Uterus (tissue), 4 donors: ENCODE measurements around the gene SLC39A2. TPM values are rescaled to one million over a fixed set of nuclear protein-coding genes. Genes with fewer than 3 reads are reported as not detected.
"Not testable (repeated sequence)": the region's sequence is repeated elsewhere in the genome, so short reads cannot be mapped to it uniquely, and the experiment has no call there.

Source experiments
- DNase-seq, 2 donors: peaks; one replicate each; pipeline ENCODE4 v3.0.0-alpha.2; 2019 to 2020
- H3K27ac ChIP-seq, 2 donors: fragments of 200-600 bp; sonication (generic); 1 replicate in 1 of 2; 2 replicates in 1 of 2; pipeline ENCODE4 v1.5.1; 2016 to 2018
- H3K27me3 ChIP-seq, 2 donors: fragments of 200-600 bp; sonication (generic); one replicate each; pipeline ENCODE4 v1.5.1; 2018 to 2019; ENCODE audit warnings: control low read depth in 1 of 2
- H3K36me3 ChIP-seq, 2 donors: fragments of 200-600 bp; sonication (generic); one replicate each; pipeline ENCODE4 v1.5.1; 2019; ENCODE audit warnings: control low read depth in 1 of 2
- H3K4me1 ChIP-seq, 2 donors: fragments of 200-600 bp; sonication (generic); one replicate each; pipeline ENCODE4 v1.5.1; 2018 to 2019; ENCODE audit warnings: control low read depth in 1 of 2
- H3K4me3 ChIP-seq, 2 donors: fragments of 200-600 bp; sonication (generic); 1 replicate in 1 of 2; 2 replicates in 1 of 2; pipeline ENCODE4 v1.5.1; 2018 to 2019; ENCODE audit warnings: mild to moderate bottlenecking in 1 of 2
- H3K9me3 ChIP-seq, 2 donors: fragments of 200-600 bp; sonication (generic); one replicate each; pipeline ENCODE4 v1.5.1; 2019; ENCODE audit warnings: control low read depth in 1 of 2
- CTCF ChIP-seq, 4 experiments: fragments of 200-600 bp in 2 of 4; fragments of 450-650 bp in 2 of 4; sonication (generic) in 2 of 4; IDR thresholded peaks; one replicate each; pipeline ENCODE4 v1.5.1; 2016 to 2019; ENCODE audit warnings: antibody characterized with exemption in 4 of 4, mild to moderate bottlenecking in 2 of 4, moderate library complexity in 1 of 4
- POLR2A ChIP-seq, 2 donors: fragments of 450-650 bp; IDR thresholded peaks; one replicate each; pipeline ENCODE4 v1.6.1; 2016; ENCODE audit warnings: antibody characterized with exemption in 2 of 2, mild to moderate bottlenecking in 1 of 2, moderate library complexity in 1 of 2
- intact Hi-C: fragments of 100-400 bp; cut with DNase I; formaldehyde crosslinking; loops from one replicate; pipeline ENCODE4 v1.15.1; 2023; ENCODE audit warnings: low total_unique reads
- total RNA-seq, 4 donors: library from RNA; depleted of rRNA in 3 of 4; stranded (reverse); fragments of >200 nt in 3 of 4; gene quantifications; one replicate each; pipeline versions ENCODE4 v1.1.0 to v1.2.4, GENCODE V29; 2014 to 2023
- donor health status: DM: yes; HTN: yes; CAD: no.

The SLC39A2 gene, protein sequence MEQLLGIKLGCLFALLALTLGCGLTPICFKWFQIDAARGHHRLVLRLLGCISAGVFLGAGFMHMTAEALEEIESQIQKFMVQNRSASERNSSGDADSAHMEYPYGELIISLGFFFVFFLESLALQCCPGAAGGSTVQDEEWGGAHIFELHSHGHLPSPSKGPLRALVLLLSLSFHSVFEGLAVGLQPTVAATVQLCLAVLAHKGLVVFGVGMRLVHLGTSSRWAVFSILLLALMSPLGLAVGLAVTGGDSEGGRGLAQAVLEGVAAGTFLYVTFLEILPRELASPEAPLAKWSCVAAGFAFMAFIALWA
- under 1 TPM in 2 of 4 donors, not detected in 2; 0.52 to 0.97 TPM for total RNA-seq

DNA sequence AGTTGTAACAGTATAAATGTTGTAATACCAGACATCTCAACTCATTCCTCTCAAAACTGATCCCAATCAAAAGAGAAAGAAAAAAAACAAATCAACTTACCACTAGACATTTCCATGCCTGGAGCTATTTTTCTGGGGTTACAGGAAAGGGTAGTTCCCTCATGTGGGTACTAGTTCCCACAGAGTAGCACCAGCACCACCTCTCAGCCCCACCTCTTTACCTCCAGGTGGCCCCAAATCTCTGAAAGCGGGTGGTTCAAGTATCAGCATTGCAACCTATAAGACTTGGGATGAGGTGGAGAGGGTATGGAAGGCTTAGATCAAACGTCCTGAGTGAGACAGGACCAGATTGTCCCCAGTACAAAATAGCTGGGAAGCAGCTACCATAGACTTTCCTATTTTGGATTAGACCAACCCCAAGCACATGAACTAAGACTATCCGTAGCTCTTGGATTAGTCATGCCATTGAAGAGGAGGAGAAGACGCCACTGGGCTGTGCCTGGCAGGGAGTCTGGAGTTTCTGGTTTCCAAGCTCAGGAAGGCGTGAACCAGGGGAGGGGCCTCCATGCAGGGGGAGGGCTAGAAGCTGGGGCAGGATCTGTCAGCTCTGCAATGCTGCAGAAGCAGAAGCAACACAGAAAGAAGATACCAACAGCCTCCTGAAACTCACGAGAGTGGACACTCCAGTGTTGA, at the start of gene SLC39A2:
TSS of gene SLC39A2 (plus strand) at position 620 of the 693 bp plus-strand sequence. CDS start 154 bp downstream, outside the sequence.
- no peak for TF ChIP-seq POLR2A (IDR thresholded peaks at IDR 0.05)
- TF ChIP-seq CTCF (IDR thresholded peaks at IDR 0.05) = no peak
- intact Hi-C loops = no loop called here

DNA sequence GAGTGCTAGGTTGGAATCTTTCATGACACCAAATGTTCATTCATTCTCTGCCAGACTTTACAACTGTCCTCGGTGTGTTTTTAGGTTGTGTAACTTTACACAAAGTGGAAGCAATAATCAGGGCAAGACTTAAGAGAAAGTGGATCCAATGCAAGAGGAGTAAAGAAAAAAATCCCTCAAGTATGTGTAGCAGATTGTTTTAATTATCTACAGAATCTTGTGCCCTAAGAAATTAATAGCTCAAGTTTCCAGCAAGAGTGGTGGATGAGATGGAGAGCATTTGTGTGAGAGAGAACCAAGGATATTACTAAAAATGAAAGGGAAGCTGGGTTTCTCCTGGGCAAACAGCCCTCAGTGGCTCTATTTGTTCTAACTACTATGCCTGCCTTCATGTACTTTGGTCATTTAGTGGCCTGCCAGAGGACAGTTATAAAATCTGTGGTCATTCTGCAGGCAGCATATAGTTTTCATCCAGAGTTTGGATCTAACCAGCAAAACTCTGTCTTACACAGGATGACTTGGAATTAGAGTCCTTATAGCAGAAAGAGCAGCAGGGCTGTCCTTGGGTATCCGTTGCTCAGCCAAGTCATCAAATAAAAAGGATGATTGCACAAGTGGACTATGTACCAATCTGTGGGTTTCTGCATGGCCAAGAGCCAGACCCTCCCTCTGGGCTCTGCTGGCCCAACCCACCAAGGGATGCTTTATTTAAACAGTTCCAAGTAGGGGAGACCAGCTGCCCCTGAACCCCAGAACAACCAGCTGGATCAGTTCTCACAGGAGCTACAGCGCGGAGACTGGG, 44.2 kb upstream of the SLC39A2 start, which contains the start of gene RNASE2:
TSS of gene RNASE2 (plus strand) at position 752 of the 802 bp plus-strand sequence. CDS start 285 bp downstream, outside the sequence.
- H3K4me1 ChIP-seq, H3K9me3 ChIP-seq, intact Hi-C loops, H3K36me3 ChIP-seq, H3K4me3 ChIP-seq, H3K27me3 ChIP-seq, DNase-seq, H3K27ac ChIP-seq: not testable (repeated sequence)

More for the DNA sequence above, at the start of gene SLC39A2:
- H3K27me3 ChIP-seq = no peaks in the 10 kb centered on the region
- no peak within 1 kb of the TSS for H3K27ac ChIP-seq
- no peak for DNase-seq
- H3K36me3 ChIP-seq = no peaks in the 10 kb centered on the region
- no peak within 1 kb of the TSS for H3K4me3 ChIP-seq
- no peaks in the 10 kb centered on the region for H3K9me3 ChIP-seq
- no peaks in the 10 kb centered on the region for H3K4me1 ChIP-seq

DNA sequence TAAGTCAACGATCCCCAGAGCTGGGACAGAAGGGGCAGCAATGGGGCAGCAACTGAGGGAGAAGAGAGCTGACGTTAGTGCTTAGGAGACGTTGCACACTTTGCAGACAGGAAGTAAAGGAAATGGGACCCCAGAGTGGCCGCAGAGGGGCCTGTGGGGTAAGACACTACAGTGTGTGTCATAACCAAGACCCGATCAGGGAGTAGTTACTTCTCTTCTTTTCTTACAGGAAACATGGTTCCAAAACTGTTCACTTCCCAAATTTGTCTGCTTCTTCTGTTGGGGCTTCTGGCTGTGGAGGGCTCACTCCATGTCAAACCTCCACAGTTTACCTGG, 43.6 kb upstream of the SLC39A2 start:
- H3K27ac ChIP-seq, intact Hi-C loops, H3K27me3 ChIP-seq: not testable (repeated sequence)

GRCh38 chr14:20956376-20956976, 42.6 kb upstream of the SLC39A2 start:
- Histone ChIP-seq H3K4me1 (no peaks in the 10 kb centered on the region), H3K27ac (no peak overlapping the region), H3K4me3 (no peak overlapping the region), H3K36me3 (no peaks in the 10 kb centered on the region), H3K27me3 (no peaks in the 10 kb centered on the region), H3K9me3 (no peaks in the 10 kb centered on the region)
- intact Hi-C loops = no loop called here
- TF ChIP-seq CTCF (IDR thresholded peaks at IDR 0.05) = no peak
- no peak for TF ChIP-seq POLR2A (IDR thresholded peaks at IDR 0.05)
- DNase-seq = no peak

More for the DNA sequence above, 43.6 kb upstream of the SLC39A2 start:
- not testable (repeated sequence) for H3K4me1 ChIP-seq, DNase-seq, H3K9me3 ChIP-seq, H3K4me3 ChIP-seq, H3K36me3 ChIP-seq

- H3K9me3 ChIP-seq, intact Hi-C loops, DNase-seq: not testable (repeated sequence)
Observed at GRCh38 chr14:20958946-20959345, 40.1 kb upstream of the SLC39A2 start.

DNA sequence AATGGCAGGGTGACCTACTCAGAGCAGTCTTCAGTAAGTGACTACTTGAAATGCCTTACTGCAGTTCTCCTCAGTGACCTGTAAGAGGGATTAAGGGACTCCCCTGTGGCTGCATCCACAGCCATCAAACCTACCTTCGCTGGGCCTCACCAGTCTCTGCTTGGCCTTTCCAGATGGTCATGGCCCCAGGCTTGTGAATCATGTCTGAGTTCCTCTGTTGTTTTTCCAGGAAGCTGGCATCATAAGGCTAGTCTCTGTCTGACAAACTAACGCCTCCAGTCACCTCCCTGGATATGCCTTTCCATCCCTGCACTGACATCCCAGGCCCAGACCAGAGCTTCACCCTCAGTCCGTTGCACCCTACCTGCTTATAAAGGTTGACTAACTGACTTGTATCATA, 29.8 kb upstream of the SLC39A2 start:
- no peak overlapping the region for H3K27ac ChIP-seq
- TF ChIP-seq CTCF (IDR thresholded peaks at IDR 0.05) (no peak), POLR2A (IDR thresholded peaks at IDR 0.05) (no peak)
- no peaks in the 10 kb centered on the region for H3K4me1 ChIP-seq
- H3K27me3 ChIP-seq = no peaks in the 10 kb centered on the region
- H3K36me3 ChIP-seq = no peaks in the 10 kb centered on the region
- no peak overlapping the region for H3K4me3 ChIP-seq
- DNase-seq = no peak
- H3K9me3 ChIP-seq = no peaks in the 10 kb centered on the region
- intact Hi-C loops = no loop called here

More at GRCh38 chr14:20958946-20959345, 40.1 kb upstream of the SLC39A2 start:
- not testable (repeated sequence) for H3K27ac ChIP-seq, H3K36me3 ChIP-seq, H3K4me3 ChIP-seq, H3K4me1 ChIP-seq, H3K27me3 ChIP-seq
